Jurkat, Clone E6-1 (cell line): ENCODE results near the gene PCDHGA1. TPM values are rescaled to one million over a fixed set of nuclear protein-coding genes. Genes with fewer than 3 reads are reported as not detected.
A peak's percentile ranks its signal among the peaks of the same experiment; 100 is the strongest.
"Not testable (repeated sequence)": the region's sequence is repeated elsewhere in the genome, so short reads cannot be mapped to it uniquely, and the experiment has no call there.

ENCODE experiments used
- DNase-seq: peaks from one replicate; pipeline ENCODE4 v3.0.0-alpha.2; 2011; ENCODE audit warnings: low read depth, low spot score
- H3K4me3 ChIP-seq: 2 replicates; pipeline ENCODE4 v1.5.1; 2011; ENCODE audit warnings: mild to moderate bottlenecking, low read length, control low read depth, moderate library complexity
- polyA plus RNA-seq: library from polyadenylated mRNA; unstranded; fragments of >200 nt; gene quantifications from one replicate; pipeline ENCODE4 v1.2.1, GENCODE V29; 2012; ENCODE audit warnings: missing spikeins; ENCODE audit not compliant: insufficient read length, insufficient read depth

The PCDHGA1 gene
- polyA plus RNA-seq = not detected

DNA sequence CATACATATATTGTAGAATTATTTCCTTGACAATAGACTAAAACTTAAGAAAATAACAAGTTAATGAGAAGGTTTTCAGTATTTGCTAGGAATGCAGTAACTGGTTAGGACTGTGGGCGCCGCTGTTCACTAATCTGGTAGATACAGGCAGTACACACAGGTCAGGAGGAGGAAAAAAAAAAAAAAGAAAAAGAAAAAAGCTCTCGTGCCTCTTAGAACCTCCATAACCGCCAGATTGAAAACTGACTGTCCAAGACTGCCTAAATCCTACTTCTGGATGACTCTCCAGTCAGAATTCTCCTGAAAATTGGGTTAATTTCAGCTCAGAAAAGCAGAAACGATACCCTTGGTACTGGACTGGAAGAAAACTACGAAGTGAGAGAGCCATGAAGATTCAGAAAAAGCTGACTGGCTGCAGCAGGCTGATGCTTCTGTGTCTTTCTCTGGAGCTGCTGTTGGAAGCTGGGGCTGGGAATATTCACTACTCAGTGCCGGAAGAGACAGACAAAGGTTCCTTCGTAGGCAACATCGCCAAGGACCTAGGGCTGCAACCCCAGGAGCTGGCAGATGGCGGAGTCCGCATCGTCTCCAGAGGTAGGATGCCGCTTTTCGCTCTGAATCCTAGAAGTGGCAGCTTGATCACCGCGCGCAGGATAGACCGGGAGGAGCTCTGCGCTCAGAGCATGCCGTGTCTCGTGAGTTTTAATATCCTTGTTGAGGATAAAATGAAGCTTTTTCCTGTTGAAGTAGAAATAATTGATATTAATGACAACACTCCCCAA lies at the start of gene PCDHGA1:
Gene PCDHGA1, plus strand, starts transcription at position 216 of the 782 bp plus-strand sequence.
- H3K4me3 ChIP-seq = no peak within 1 kb of the TSS
- no peak for DNase-seq

DNA sequence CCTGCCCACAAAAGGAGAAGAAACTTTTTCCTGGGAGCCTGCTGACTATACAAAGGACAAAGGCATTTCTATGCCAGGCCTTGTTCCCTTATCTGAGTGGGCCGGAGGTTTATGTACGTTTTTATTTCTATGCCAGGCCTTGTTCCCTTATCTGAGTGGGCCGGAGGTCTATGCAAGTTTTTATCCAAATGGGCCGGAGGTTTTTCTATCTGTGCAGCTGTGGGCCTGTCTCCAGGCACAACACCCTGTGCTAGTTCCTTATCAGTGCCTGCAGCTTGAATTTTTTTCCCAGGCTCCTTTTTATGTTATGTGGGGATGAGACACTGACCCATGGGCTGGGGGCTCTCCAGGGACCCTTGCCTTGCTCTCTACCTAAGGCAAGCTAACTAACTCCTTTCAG lies 31.9 kb upstream of the PCDHGA1 start:
- no peak for DNase-seq
- H3K4me3 ChIP-seq = no peak overlapping the region

GRCh38 chr5:141303756-141304155 lies 26.6 kb upstream of the PCDHGA1 start, which contains the start of gene SLC25A2:
Gene SLC25A2 (minus strand): TSS chr5:141304049. CDS start chr5:141303865, 184 bp downstream.
- H3K4me3 ChIP-seq = no peak within 1 kb of the TSS

GRCh38 chr5:141306630-141307029 lies 23.7 kb upstream of the PCDHGA1 start:
- H3K4me3 ChIP-seq = no peak overlapping the region
- DNase-seq = no peak

More at GRCh38 chr5:141303756-141304155, 26.6 kb upstream of the PCDHGA1 start, which contains the start of gene SLC25A2:
- no peak for DNase-seq

DNA sequence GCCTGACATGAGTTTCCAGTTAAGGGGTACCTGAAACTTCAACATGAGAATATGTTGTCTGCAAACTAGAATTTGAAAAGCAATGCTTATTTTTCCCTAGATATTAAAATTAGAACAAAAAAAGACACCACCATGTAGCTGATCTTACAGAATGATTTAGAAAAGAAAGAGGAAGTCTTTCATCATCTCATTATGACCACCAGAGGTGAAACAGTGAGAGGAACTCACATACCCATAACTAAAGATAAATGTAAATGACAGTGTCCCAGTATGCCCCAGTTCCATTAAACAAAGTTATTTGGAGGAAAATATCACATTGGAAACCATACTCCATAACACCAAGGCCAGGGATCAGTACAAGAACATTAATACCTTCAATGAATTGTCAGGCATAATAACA lies 16.6 kb upstream of the PCDHGA1 start:
- H3K4me3 ChIP-seq = no peak overlapping the region
- DNase-seq = no peak

DNA sequence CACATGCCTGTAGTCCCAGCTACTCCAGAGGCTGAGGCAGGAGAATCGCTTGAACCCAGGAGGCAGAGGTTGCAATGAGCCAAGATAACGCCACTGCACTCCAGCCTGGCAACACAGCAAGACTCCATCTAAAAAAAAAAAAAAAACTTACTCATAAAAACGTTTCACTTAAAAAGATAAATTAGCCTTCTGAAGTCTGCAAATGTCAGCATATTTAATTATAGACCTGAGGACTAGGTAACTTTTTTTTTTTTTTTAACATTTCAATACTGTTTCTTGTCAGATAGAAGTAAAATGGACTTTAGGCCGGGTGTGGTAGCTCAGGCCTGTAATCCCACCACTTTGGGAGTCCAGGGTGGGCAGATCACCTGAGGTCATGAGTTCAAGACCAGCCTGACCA lies 13.4 kb upstream of the PCDHGA1 start:
- H3K4me3 ChIP-seq = not testable (repeated sequence)

GRCh38 chr5:141319202-141319601 lies 11.1 kb upstream of the PCDHGA1 start:
- no peak overlapping the region for H3K4me3 ChIP-seq
- DNase-seq = no peak

More for the DNA sequence above, 13.4 kb upstream of the PCDHGA1 start:
- DNase-seq = not testable (repeated sequence)

DNA sequence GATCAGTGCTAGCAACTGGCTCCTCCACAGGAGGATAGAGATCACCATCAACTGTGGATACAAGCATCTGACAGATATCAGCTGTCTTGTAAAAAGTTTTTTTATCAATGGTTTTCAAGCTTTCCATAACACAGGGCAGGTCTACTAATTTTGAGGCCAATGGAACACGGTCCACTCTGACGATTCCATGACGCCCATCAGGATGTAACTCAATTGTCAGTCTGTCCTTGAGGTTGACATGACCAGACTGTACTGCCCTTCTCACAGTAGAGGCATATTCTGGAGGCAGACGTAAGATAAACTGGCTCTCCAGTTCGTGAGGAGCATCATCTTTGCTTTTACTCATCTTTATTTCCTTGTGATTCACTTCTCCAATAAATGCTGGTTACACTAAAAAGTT lies 10.6 kb upstream of the PCDHGA1 start:
- H3K4me3 ChIP-seq = peak overlapping the region; percentile 84
- no peak for DNase-seq

DNA sequence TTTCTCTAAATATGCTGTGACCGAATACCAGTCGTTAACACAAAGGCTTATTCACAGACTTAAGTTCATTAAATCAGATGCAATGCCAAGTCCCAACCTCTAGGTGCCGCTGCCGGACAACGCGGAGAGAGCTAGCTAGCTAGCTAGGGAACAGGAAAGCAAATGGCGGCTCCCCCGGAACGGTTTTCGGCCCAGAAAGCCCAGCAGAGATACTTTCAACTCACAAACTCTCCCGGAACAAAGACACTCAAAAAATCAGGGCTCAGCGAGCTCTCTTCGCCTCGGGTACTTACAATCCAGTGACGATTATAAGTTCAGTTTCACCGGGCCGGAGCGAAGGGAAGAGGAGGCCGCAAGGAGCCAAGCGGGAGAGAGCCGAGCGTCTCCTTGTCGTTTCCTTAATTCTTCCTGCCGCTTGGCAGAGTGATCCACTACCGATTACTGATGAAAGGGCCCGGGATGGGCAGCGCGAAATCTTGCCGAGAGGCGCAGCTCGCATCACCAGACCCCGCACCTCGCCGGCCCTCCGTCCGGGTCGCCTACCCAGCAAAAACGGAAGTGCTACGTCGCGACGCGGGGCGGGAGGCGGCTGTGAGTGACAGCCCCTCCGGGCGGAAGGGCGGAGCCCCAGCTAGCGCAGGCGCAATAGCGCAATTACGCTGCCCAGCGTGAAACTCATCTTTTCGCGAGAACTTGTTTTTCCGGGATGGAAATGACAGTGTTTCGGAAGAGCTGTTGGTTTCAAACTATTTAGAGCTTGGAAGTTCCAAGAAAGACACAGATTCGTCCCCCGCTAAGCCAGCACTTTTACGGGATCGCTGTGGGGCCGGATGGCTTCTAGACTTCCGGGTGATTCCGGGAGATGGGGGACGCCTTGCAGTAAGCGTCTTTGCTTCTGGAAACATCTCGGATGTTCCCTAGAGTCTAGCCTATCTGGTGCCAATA lies 9.8 kb upstream of the PCDHGA1 start, which contains the start of gene TAF7:
Gene TAF7, minus strand, starts transcription at position 560 of the 945 bp plus-strand sequence. CDS start 740 bp downstream, outside the sequence.
- H3K4me3 ChIP-seq = peak within 1 kb of the TSS; percentile 84
- DNase-seq = peak; percentile 88

DNA sequence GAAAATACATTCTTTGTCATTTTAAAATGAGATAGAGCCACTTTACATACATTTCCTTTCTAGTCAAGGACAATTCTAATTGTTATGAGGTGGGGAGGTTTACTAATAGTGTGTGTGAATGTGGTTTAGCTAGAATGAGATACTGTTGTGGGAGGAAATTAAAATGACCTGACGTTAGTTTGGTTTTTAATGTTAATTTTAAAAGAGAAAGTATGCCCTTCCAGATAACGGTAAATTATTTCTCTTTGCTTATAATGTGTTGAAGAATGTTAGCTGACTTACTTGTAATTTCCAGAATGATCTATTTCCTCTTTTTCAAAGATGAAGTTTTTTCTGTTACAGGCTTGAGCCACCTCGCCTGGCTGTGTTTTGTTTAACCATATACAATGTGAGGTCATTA lies 8.1 kb upstream of the PCDHGA1 start:
- H3K4me3 ChIP-seq = no peak overlapping the region
- DNase-seq = no peak

- H3K4me3 ChIP-seq = no peak overlapping the region
- DNase-seq = no peak
Observed at GRCh38 chr5:141326088-141326854, 4.0 kb upstream of the PCDHGA1 start.

- DNase-seq = no peak
- no peak overlapping the region for H3K4me3 ChIP-seq
Observed at GRCh38 chr5:141328231-141328630, 2.1 kb upstream of the PCDHGA1 start.

DNA sequence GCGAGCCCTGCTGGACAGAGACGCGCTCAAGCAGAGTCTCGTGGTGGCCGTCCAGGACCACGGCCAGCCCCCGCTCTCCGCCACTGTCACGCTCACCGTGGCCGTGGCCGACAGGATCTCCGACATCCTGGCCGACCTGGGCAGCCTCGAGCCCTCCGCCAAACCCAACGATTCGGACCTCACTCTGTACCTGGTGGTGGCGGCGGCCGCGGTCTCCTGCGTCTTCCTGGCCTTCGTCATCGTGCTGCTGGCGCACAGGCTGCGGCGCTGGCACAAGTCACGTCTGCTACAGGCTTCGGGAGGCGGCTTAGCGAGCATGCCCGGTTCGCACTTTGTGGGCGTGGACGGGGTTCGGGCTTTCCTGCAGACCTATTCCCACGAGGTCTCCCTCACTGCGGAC lies 2.3 kb downstream of the PCDHGA1 start:
- DNase-seq, H3K4me3 ChIP-seq: not testable (repeated sequence)

- no peak within 1 kb of the TSS for H3K4me3 ChIP-seq
- DNase-seq = no peak
Observed at GRCh38 chr5:141338538-141339306, 8.4 kb downstream of the PCDHGA1 start, which contains the start of gene PCDHGA2. Gene PCDHGA2 (plus strand): TSS chr5:141338760.

DNA sequence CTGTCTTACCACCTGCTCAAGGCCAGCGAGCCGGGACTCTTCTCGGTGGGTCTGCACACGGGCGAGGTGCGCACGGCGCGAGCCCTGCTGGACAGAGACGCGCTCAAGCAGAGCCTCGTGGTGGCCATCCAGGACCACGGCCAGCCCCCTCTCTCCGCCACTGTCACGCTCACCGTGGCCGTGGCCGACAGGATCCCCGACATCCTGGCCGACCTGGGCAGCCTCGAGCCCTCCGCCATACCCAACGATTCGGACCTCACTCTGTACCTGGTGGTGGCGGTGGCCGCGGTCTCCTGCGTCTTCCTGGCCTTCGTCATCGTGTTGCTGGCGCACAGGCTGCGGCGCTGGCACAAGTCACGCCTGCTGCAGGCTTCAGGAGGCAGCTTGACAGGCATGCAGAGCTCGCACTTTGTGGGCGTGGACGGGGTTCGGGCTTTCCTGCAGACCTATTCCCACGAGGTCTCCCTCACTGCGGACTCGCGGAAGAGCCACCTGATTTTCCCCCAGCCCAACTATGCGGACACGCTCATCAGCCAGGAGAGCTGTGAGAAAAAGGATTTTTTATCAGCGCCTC lies 10.6 kb downstream of the PCDHGA1 start:
- not testable (repeated sequence) for H3K4me3 ChIP-seq, DNase-seq

DNA sequence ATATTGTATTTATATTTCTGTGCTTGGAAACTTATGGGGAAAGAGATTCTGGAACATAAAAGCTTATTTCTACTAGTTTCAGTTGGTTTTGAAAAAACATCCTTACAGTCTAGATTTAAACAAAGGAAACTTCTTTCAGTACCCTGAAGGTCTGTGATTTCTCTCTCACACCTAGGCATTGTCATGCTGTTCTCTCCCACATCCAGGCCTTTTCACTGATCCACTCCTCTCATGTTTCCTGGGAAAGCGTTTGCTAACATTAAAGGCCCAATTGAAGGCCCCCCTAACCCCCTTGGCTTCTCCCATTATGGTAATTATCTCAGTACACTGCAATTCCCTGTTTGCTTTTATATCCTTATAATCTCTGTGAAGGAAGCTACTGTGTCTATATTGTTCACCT lies 12.5 kb downstream of the PCDHGA1 start:
- no peak overlapping the region for H3K4me3 ChIP-seq
- DNase-seq = no peak

GRCh38 chr5:141343242-141343952 lies 13.1 kb downstream of the PCDHGA1 start, which contains the start of gene PCDHGA3:
Gene PCDHGA3 (plus strand): TSS chr5:141343829. CDS start chr5:141344034, 205 bp downstream.
- no peak within 1 kb of the TSS for H3K4me3 ChIP-seq
- DNase-seq = no peak
